HepG2 (cell line): Measurements from ENCODE around the gene ASZ1. TPM values are rescaled to one million over a fixed set of nuclear protein-coding genes. Genes with fewer than 3 reads are reported as not detected.

Source experiments
- ATAC-seq: fragments of 200-7000 bp; cut with Tn5 transposase; 3 replicates; pipeline ENCODE4 v1.9.1; 2020; ENCODE audit warnings: mild to moderate bottlenecking, moderate library complexity
- BruUV-seq: library from RNA; stranded (reverse); fragments of 400-500 nt; replicated peaks from 2 replicates; lab custom pipeline; 2021; lab: Mats Ljungman, UMichigan
- CTCF ChIA-PET: fragments of 300-600 bp; formaldehyde crosslinking; extraction: SDS; loops from one replicate; lab custom pipeline; 2021; ENCODE audit warnings: low total read pairs, inconsistent platforms, low intra/inter-chr PET ratio; lab: Yijun Ruan, JAX
- POLR2A ChIA-PET: fragments of 350-600 bp; sonication (Branson Sonifier 250); formaldehyde crosslinking; loops from one replicate; lab custom pipeline; 2020; ENCODE audit warnings: antibody characterized with exemption, inconsistent platforms; lab: Yijun Ruan, JAX
- DNase-seq: peaks from one replicate; pipeline ENCODE4 v3.0.0-alpha.2; 2015; ENCODE audit warnings: low spot score
- FAIRE-seq: peaks from 3 replicates; lab custom pipeline; 2011; peaks lifted over from hg19 to GRCh38; lab: Jason Lieb, UNC
- H2AFZ ChIP-seq: one replicate; pipeline ENCODE4 v1.6.1; 2011; ENCODE audit warnings: low read length, inconsistent platforms
- H3K27ac ChIP-seq: fragments of 300-600 bp; 3 replicates; pipeline ENCODE4 v1.8.0; 2011; ENCODE audit warnings: mixed run types, mild to moderate bottlenecking, mixed read lengths, low read length, inconsistent platforms; ENCODE audit not compliant: insufficient read depth; ENCODE audit errors: extremely low read length
- H3K27me3 ChIP-seq, 2 experiments: fragments of 200-600 bp in 1 of 2; 2 replicates in 1 of 2; 3 replicates in 1 of 2; pipeline versions ENCODE4 v1.6.0 to v1.8.0; 2011; ENCODE audit warnings: low read length in 2 of 2, mild to moderate bottlenecking in 2 of 2, moderate library complexity in 2 of 2, inconsistent platforms in 1 of 2; ENCODE audit not compliant: insufficient read depth in 2 of 2, control insufficient read depth in 1 of 2
- H3K36me3 ChIP-seq, 2 experiments: fragments of 200-600 bp in 1 of 2; replicated peaks in 1 of 2; 2 replicates in 1 of 2; 3 replicates in 1 of 2; pipeline versions ENCODE4 v1.5.1 to v1.8.0; 2011; ENCODE audit warnings: low read length in 2 of 2, inconsistent platforms in 1 of 2; ENCODE audit not compliant: insufficient read depth in 2 of 2, control insufficient read depth in 1 of 2
- H3K4me1 ChIP-seq: 2 replicates; pipeline ENCODE4 v1.5.1; 2012; ENCODE audit warnings: low read length, inconsistent platforms; ENCODE audit not compliant: insufficient read depth
- H3K4me2 ChIP-seq: 2 replicates; pipeline ENCODE4 v1.6.0; 2011; ENCODE audit warnings: low read depth, low read length, inconsistent platforms
- H3K4me3 ChIP-seq, 3 experiments: fragments of 200-600 bp in 1 of 3; sonication (generic), shearing (Covaris generic) in 1 of 3; replicated peaks in 1 of 3; 2 replicates each; pipeline ENCODE4 v1.5.1; 2011 to 2016; ENCODE audit warnings: low read length in 3 of 3, inconsistent platforms in 2 of 3, low read depth in 2 of 3, mild to moderate bottlenecking in 2 of 3, control low read depth in 1 of 3, mixed read lengths in 1 of 3; ENCODE audit not compliant: insufficient read depth in 1 of 3
- H3K79me2 ChIP-seq: one replicate; pipeline ENCODE4 v1.6.1; 2011; ENCODE audit warnings: low read length, inconsistent platforms; ENCODE audit not compliant: insufficient read depth
- H3K9ac ChIP-seq: 2 replicates; pipeline ENCODE4 v1.6.0; 2011; ENCODE audit warnings: mild to moderate bottlenecking, low read depth, low read length, inconsistent platforms; ENCODE audit not compliant: insufficient read depth
- H3K9me3 ChIP-seq: 2 replicates; pipeline ENCODE4 v1.5.1; 2012; ENCODE audit warnings: mild to moderate bottlenecking, low read length
- H4K20me1 ChIP-seq: 2 replicates; pipeline ENCODE4 v1.6.0; 2011; ENCODE audit warnings: inconsistent platforms, mild to moderate bottlenecking, low read length, moderate library complexity; ENCODE audit not compliant: insufficient read depth
- ATF7 ChIP-seq, 2 experiments: fragments of 450-650 bp in 1 of 2; sonication (generic) in 1 of 2; formaldehyde crosslinking in 1 of 2; IDR thresholded peaks; 2 replicates each; pipeline versions ENCODE4 v1.4.0 to v1.6.1; 2016 to 2020; ENCODE audit warnings: antibody characterized with exemption in 1 of 2, mild to moderate bottlenecking in 1 of 2, missing genetic modification reagents in 1 of 2
- IRX3 ChIP-seq: sonication (generic); formaldehyde crosslinking; IDR thresholded peaks from 2 replicates; pipeline ENCODE4 v1.8.1; 2023; ENCODE audit warnings: mild to moderate bottlenecking, low read depth, missing genetic modification reagents, borderline replicate concordance
- KMT2A ChIP-seq: sonication (generic); formaldehyde crosslinking; IDR thresholded peaks from 2 replicates; pipeline ENCODE4 v1.4.0; 2020; ENCODE audit warnings: missing genetic modification reagents
- PRDM4 ChIP-seq: sonication (generic); formaldehyde crosslinking; IDR thresholded peaks from 2 replicates; pipeline ENCODE4 v1.9.0; 2021; ENCODE audit warnings: missing genetic modification reagents, borderline replicate concordance
- SMC3 ChIP-seq: IDR thresholded peaks from 2 replicates; pipeline ENCODE4 v1.6.1; 2011; ENCODE audit warnings: low read length, improper control_type of control experiment
- STAG1 ChIP-seq: sonication (generic); formaldehyde crosslinking; IDR thresholded peaks from 2 replicates; pipeline ENCODE4 v1.4.0; 2020; ENCODE audit warnings: missing genetic modification reagents
- TARDBP ChIP-seq: sonication (generic); formaldehyde crosslinking; IDR thresholded peaks from 2 replicates; pipeline ENCODE4 v1.8.0; 2022; ENCODE audit warnings: mild to moderate bottlenecking, missing genetic modification reagents
- YY1 ChIP-seq: IDR thresholded peaks from 2 replicates; pipeline ENCODE4 v1.6.1; 2011; ENCODE audit warnings: low read length, low read depth, moderate library complexity, mild to moderate bottlenecking; ENCODE audit not compliant: insufficient read depth, insufficient replicate concordance
- ZBTB4 ChIP-seq: sonication (generic); formaldehyde crosslinking; IDR thresholded peaks from 2 replicates; pipeline ENCODE4 v1.4.0; 2020; ENCODE audit warnings: missing genetic modification reagents, mild to moderate bottlenecking, borderline replicate concordance
- ZNF326 ChIP-seq: sonication (generic); formaldehyde crosslinking; IDR thresholded peaks from 2 replicates; pipeline ENCODE4 v1.4.0; 2020; ENCODE audit warnings: missing genetic modification reagents, borderline replicate concordance
- WGBS: methylation state at CpG from one replicate; pipeline ENCODE4 v1.1.6; 2017; ENCODE audit warnings: low lambda C conversion rate; 5-methylcytosine and 5-hydroxymethylcytosine counted together
- in situ Hi-C: cut with HindIII; loops from 2 replicates; pipeline ENCODE4 v1.10.0; 2017; ENCODE audit warnings: low pct_unique_long_range_greater_than_20kb; ENCODE audit not compliant: extremely low pct_ligation_motif_present
- intact Hi-C: fragments of 100-400 bp; cut with micrococcal nuclease; formaldehyde crosslinking; loops from one replicate; pipeline ENCODE4 v1.10.0; 2022; ENCODE audit not compliant: unreplicated experiment
- polyA plus RNA-seq, 8 experiments: library from polyadenylated mRNA; depleted of rRNA in 3 of 8; stranded (reverse) in 7 of 8; unstranded in 1 of 8; fragments of >200 nt; fragmentation: Illumina TruSeq in 4 of 8; extraction: Trizol in 4 of 8; gene quantifications; 2 replicates each; pipeline versions ENCODE4 v1.2.1 to v1.2.3, GENCODE V29; 2011 to 2016; ENCODE audit warnings: low read depth in 4 of 8, missing spikeins in 1 of 8, mixed read lengths in 1 of 8; ENCODE audit not compliant: insufficient read depth in 1 of 8
- total RNA-seq, 5 experiments: library from RNA; depleted of rRNA; stranded (reverse); fragments of >200 nt; fragmentation: Illumina TruSeq; extraction: Trizol; gene quantifications; 2 replicates each; pipeline ENCODE4 v1.2.3, GENCODE V29; 2016; ENCODE audit warnings: low read depth in 1 of 5

ASZ1 gene
- total and polyA plus RNA-seq, 2 of the 13 experiments (the other 11 are each of a cell fraction or from before 2014, with no cell fraction given): not detected

GRCh38 chr7:117459735-117460134 is 32.4 kb upstream of the ASZ1 start:
- Histone ChIP-seq H3K79me2 (no peaks in the 10 kb centered on the region), H4K20me1 (no peaks in the 10 kb centered on the region), H3K4me1 (no peaks in the 10 kb centered on the region), H3K27me3 (no peaks in the 10 kb centered on the region), H3K36me3 (no peaks in the 10 kb centered on the region), H3K4me2 (no peak overlapping the region), H3K27ac (no peak overlapping the region), H2AFZ (no peak overlapping the region), H3K4me3 (no peak overlapping the region), H3K9me3 (no peaks in the 10 kb centered on the region), H3K9ac (no peak overlapping the region)
- no peak for DNase-seq
- ATAC-seq: no peak
- CTCF ChIA-PET: interaction anchor here (1.5 kb wide), 1 partner anchor 256 kb away, joined by 11 read pairs; no protein-coding TSS in a partner anchor
- in situ Hi-C loops: loop anchor here (25.0 kb wide), 1 partner anchor 253 kb away; no protein-coding TSS in a partner anchor
- POLR2A ChIA-PET: no interaction called here
- no TSS peak for BruUV-seq
- no peak for FAIRE-seq
- TF ChIP-seq IRX3 (CRISPR knock-in tag): no peak
- no peak for TF ChIP-seq KMT2A (CRISPR knock-in tag)
- TF ChIP-seq ATF7 (IDR thresholded peaks at IDR 0.05): peak; percentile 28; the same call in 1 of the 2 replicates
- TF ChIP-seq ATF7 (CRISPR knock-in tag; IDR thresholded peaks at IDR 0.05): no peak
- no peak for TF ChIP-seq ZNF326 (CRISPR knock-in tag)
- intact Hi-C loops: loop anchor here (1.0 kb wide), 2 partner anchors 215 to 256 kb away; no protein-coding TSS in a partner anchor

- H3K9me3 ChIP-seq: no peaks in the 10 kb centered on the region
- H3K27me3 ChIP-seq: no peaks in the 10 kb centered on the region
- ChIA-PET POLR2A (no interaction called here), CTCF (interaction anchor here (1.5 kb wide), 1 partner anchor 257 kb away, joined by 11 read pairs; no protein-coding TSS in a partner anchor)
- H3K4me1 ChIP-seq: no peaks in the 10 kb centered on the region
- 4% methylated on average over 3 of the region's 3 CpGs for WGBS
- H3K27ac ChIP-seq: no peak overlapping the region
- no peaks in the 10 kb centered on the region for H3K36me3 ChIP-seq
- no peak overlapping the region for H2AFZ ChIP-seq
- FAIRE-seq (no peak), ATAC-seq (no peak), DNase-seq (peak; percentile 18)
- no peak overlapping the region for H3K4me2 ChIP-seq
- in situ Hi-C loops (loop anchor here (25.0 kb wide), 1 partner anchor 253 kb away; no protein-coding TSS in a partner anchor), intact Hi-C loops (loop anchor here (1.0 kb wide), 2 partner anchors 215 to 256 kb away; no protein-coding TSS in a partner anchor)
- H3K9ac ChIP-seq: no peak overlapping the region
- no peak overlapping the region for H3K4me3 ChIP-seq
- no peaks in the 10 kb centered on the region for H4K20me1 ChIP-seq
- H3K79me2 ChIP-seq: no peaks in the 10 kb centered on the region
- BruUV-seq: no TSS peak
- TF ChIP-seq ZBTB4 (CRISPR knock-in tag): no peak
- TF ChIP-seq STAG1 (CRISPR knock-in tag): peak; percentile 45
- TF ChIP-seq PRDM4 (CRISPR knock-in tag): no peak
- no peak for TF ChIP-seq YY1
- TF ChIP-seq TARDBP (CRISPR knock-in tag): no peak
- TF ChIP-seq SMC3: peak; percentile 56
These were observed 31.8 kb upstream of the ASZ1 start for GRCh38 chr7:117458977-117459583.
